HG02759 (cell line): Measurements from ENCODE around the gene TRAPPC10.

Experiments used
- ATAC-seq: cut with Tn5 transposase; IDR thresholded peaks from one replicate; pipeline ENCODE4 v1.9.1; 2021; ENCODE audit warnings: mild to moderate bottlenecking, moderate library complexity; ENCODE audit not compliant: unreplicated experiment

Gene TRAPPC10

GRCh38 chr21:44029460-44030087 is 17.5 kb downstream of the TRAPPC10 start:
- ATAC-seq, result no peak

GRCh38 chr21:44035244-44035643 is 23.1 kb downstream of the TRAPPC10 start:
- no peak for ATAC-seq

- no peak for ATAC-seq
Measured at GRCh38 chr21:44038063-44038462, 26.0 kb downstream of the TRAPPC10 start.

GRCh38 chr21:44039828-44040227 is 27.7 kb downstream of the TRAPPC10 start:
- no peak for ATAC-seq

- ATAC-seq, result no peak
Measured at GRCh38 chr21:44043613-44044012, 31.5 kb downstream of the TRAPPC10 start.

GRCh38 chr21:44046734-44047133 is 34.6 kb downstream of the TRAPPC10 start:
- ATAC-seq, result no peak

GRCh38 chr21:44047996-44048560 is 36.0 kb downstream of the TRAPPC10 start:
- no peak for ATAC-seq

- ATAC-seq, result no peak
Measured at GRCh38 chr21:44049182-44049581, 37.1 kb downstream of the TRAPPC10 start.

- ATAC-seq, result no peak
Measured at GRCh38 chr21:44049606-44050005, 37.5 kb downstream of the TRAPPC10 start.

GRCh38 chr21:44050276-44050675 is 38.2 kb downstream of the TRAPPC10 start:
- ATAC-seq, result no peak

- ATAC-seq, result no peak
Measured at GRCh38 chr21:44051462-44051941, 39.4 kb downstream of the TRAPPC10 start.

- no peak for ATAC-seq
Measured at GRCh38 chr21:44052071-44052829, 40.1 kb downstream of the TRAPPC10 start.

GRCh38 chr21:44052830-44053226 is 40.7 kb downstream of the TRAPPC10 start:
- no peak for ATAC-seq

GRCh38 chr21:44053567-44053966 is 41.5 kb downstream of the TRAPPC10 start:
- ATAC-seq, result no peak

GRCh38 chr21:44054710-44055109 is 42.6 kb downstream of the TRAPPC10 start:
- ATAC-seq, result no peak

GRCh38 chr21:44057055-44057454 is 44.9 kb downstream of the TRAPPC10 start:
- no peak for ATAC-seq

- no peak for ATAC-seq
Measured at GRCh38 chr21:44057960-44058651, 46.0 kb downstream of the TRAPPC10 start.

- ATAC-seq, result no peak
Measured at GRCh38 chr21:44058652-44058964, 46.5 kb downstream of the TRAPPC10 start.

GRCh38 chr21:44058981-44059380 is 46.9 kb downstream of the TRAPPC10 start:
- no peak for ATAC-seq

GRCh38 chr21:44059710-44060109 is 47.6 kb downstream of the TRAPPC10 start:
- no peak for ATAC-seq

GRCh38 chr21:44062380-44062779 is 50.3 kb downstream of the TRAPPC10 start:
- no peak for ATAC-seq
